Caco-2 (cell line): Measurements from ENCODE around the gene SLC13A5. TPM values are rescaled to one million over a fixed set of nuclear protein-coding genes. Genes with fewer than 3 reads are reported as not detected.

Experiments used
- BruUV-seq: library from RNA; stranded (reverse); fragments of 400-500 nt; replicated peaks from 2 replicates; lab custom pipeline; 2021; lab: Mats Ljungman, UMichigan
- CTCF ChIA-PET: fragments of 300-600 bp; sonication (Branson Sonifier 250); formaldehyde crosslinking; loops from one replicate; lab custom pipeline; 2022; ENCODE audit warnings: antibody characterized with exemption; lab: Charles Lee
- POLR2A ChIA-PET: fragments of 300-600 bp; sonication (Branson Sonifier 250); formaldehyde crosslinking; loops from one replicate; lab custom pipeline; 2022; ENCODE audit warnings: antibody characterized with exemption; lab: Charles Lee
- DNase-seq, 2 experiments: peaks; one replicate each; pipeline versions ENCODE4 v3.0.0 to v3.0.0-alpha.2; 2020 to 2022
- H3K27me3 ChIP-seq: replicated peaks from 2 replicates; pipeline ENCODE4 v1.6.0; 2011; ENCODE audit warnings: low read length; ENCODE audit not compliant: control insufficient read depth, insufficient read depth
- H3K36me3 ChIP-seq: 2 replicates; pipeline ENCODE4 v1.5.1; 2011; ENCODE audit warnings: low read length; ENCODE audit not compliant: control insufficient read depth, insufficient read depth
- H3K4me1 ChIP-seq: fragments of 250-450 bp; sonication (Bioruptor Pico); 2 replicates; pipeline ENCODE4 v1.5.1; 2020; ENCODE audit warnings: mild to moderate bottlenecking
- H3K4me3 ChIP-seq: 2 replicates; pipeline ENCODE4 v1.5.1; 2011; ENCODE audit warnings: low read depth, mild to moderate bottlenecking, control low read depth, low read length
- H3K9me3 ChIP-seq: fragments of 250-450 bp; sonication (Bioruptor Pico); 2 replicates; pipeline ENCODE4 v1.5.1; 2020; ENCODE audit warnings: mild to moderate bottlenecking, moderate library complexity
- H3K27ac Mint-ChIP-seq: one replicate; pipeline ENCODE4 v1.8.0; 2022; ENCODE audit warnings: mixed read lengths; ENCODE audit not compliant: unreplicated experiment
- H3K27me3 Mint-ChIP-seq: one replicate; pipeline ENCODE4 v1.8.0; 2022; ENCODE audit warnings: mixed read lengths; ENCODE audit not compliant: insufficient read depth, unreplicated experiment
- H3K36me3 Mint-ChIP-seq: one replicate; pipeline ENCODE4 v1.8.0; 2022; ENCODE audit warnings: mild to moderate bottlenecking, mixed read lengths; ENCODE audit not compliant: insufficient read depth, unreplicated experiment
- H3K4me1 Mint-ChIP-seq: one replicate; pipeline ENCODE4 v1.8.0; 2022; ENCODE audit warnings: low read depth, mixed read lengths; ENCODE audit not compliant: unreplicated experiment
- H3K4me3 Mint-ChIP-seq: one replicate; pipeline ENCODE4 v1.8.0; 2022; ENCODE audit warnings: mild to moderate bottlenecking, moderate library complexity, mixed read lengths; ENCODE audit not compliant: unreplicated experiment
- H3K9me3 Mint-ChIP-seq: one replicate; pipeline ENCODE4 v1.8.0; 2022; ENCODE audit warnings: mixed read lengths; ENCODE audit not compliant: unreplicated experiment
- CTCF ChIP-seq, 2 experiments: fragments of 200-600 bp in 1 of 2; IDR thresholded peaks; 1 replicate in 1 of 2; 2 replicates in 1 of 2; pipeline versions ENCODE4 v1.5.1 to v1.8.0; 2011 to 2022; ENCODE audit warnings: antibody characterized with exemption in 1 of 2, control low read depth in 1 of 2, inconsistent platforms in 1 of 2, low read depth in 1 of 2, low read length in 1 of 2, mild to moderate bottlenecking in 1 of 2, moderate library complexity in 1 of 2; ENCODE audit not compliant: insufficient read depth in 1 of 2, severe bottlenecking in 1 of 2, unreplicated experiment in 1 of 2
- intact Hi-C: fragments of 100-400 bp; cut with micrococcal nuclease; formaldehyde crosslinking; loops from one replicate; pipeline ENCODE4 v1.10.0; 2022; ENCODE audit not compliant: unreplicated experiment
- total RNA-seq: library from RNA; stranded (reverse); gene quantifications from 2 replicates; pipeline ENCODE4 v1.2.3, GENCODE V29; 2022

SLC13A5 gene
- total RNA-seq, 1 experiment from 2014 or later = 0.11 TPM

- BruUV-seq = no TSS peak
- Mint-ChIP-seq H3K27ac (no peak overlapping the region), H3K9me3 (no peaks in the 10 kb centered on the region), H3K4me3 (no peak overlapping the region), H3K4me1 (no peaks in the 10 kb centered on the region), H3K36me3 (no peaks in the 10 kb centered on the region), H3K27me3 (no peaks in the 10 kb centered on the region)
- intact Hi-C loops = loop anchor here (5.0 to 10.0 kb wide), 2 partner anchors 44 to 337 kb away; partner anchors contain the start of gene SLC13A5
- no peak overlapping the region for H3K4me3 ChIP-seq
- H3K27me3 ChIP-seq = no peaks in the 10 kb centered on the region
- no peaks in the 10 kb centered on the region for H3K36me3 ChIP-seq
- no peaks in the 10 kb centered on the region for H3K9me3 ChIP-seq
- DNase-seq = no peak
- no peaks in the 10 kb centered on the region for H3K4me1 ChIP-seq
- ChIA-PET POLR2A (no interaction called here), CTCF (no interaction called here)
- TF ChIP-seq CTCF (IDR thresholded peaks at IDR 0.05; ENCODE audit: insufficient read depth in 1 of 2, low read depth in 1 of 2, low read length in 1 of 2, severe bottlenecking in 1 of 2, unreplicated experiment in 1 of 2) = no peak
Observed at GRCh38 chr17:6668219-6668618, 45.0 kb downstream of the SLC13A5 start.

GRCh38 chr17:6667516-6667915 is 45.7 kb downstream of the SLC13A5 start:
- POLR2A ChIA-PET = no interaction called here
- Mint-ChIP-seq H3K27ac (no peak overlapping the region), H3K27me3 (no peaks in the 10 kb centered on the region), H3K4me1 (no peaks in the 10 kb centered on the region), H3K9me3 (no peaks in the 10 kb centered on the region), H3K4me3 (no peak overlapping the region), H3K36me3 (no peaks in the 10 kb centered on the region)
- intact Hi-C loops = loop anchor here (2.0 to 10.0 kb wide), 4 partner anchors 45 to 337 kb away; partner anchors contain the start of gene SLC13A5
- Histone ChIP-seq H3K36me3 (no peaks in the 10 kb centered on the region), H3K9me3 (no peaks in the 10 kb centered on the region), H3K4me1 (no peaks in the 10 kb centered on the region), H3K27me3 (no peaks in the 10 kb centered on the region), H3K4me3 (no peak overlapping the region)
- no peak for DNase-seq
- no TSS peak for BruUV-seq
- CTCF ChIA-PET = no interaction called here
- TF ChIP-seq CTCF (IDR thresholded peaks at IDR 0.05; ENCODE audit: insufficient read depth in 1 of 2, low read depth in 1 of 2, low read length in 1 of 2, severe bottlenecking in 1 of 2, unreplicated experiment in 1 of 2) = no peak

- no peaks in the 10 kb centered on the region for H3K4me1 ChIP-seq
- no peak overlapping the region for H3K4me3 Mint-ChIP-seq
- H3K9me3 ChIP-seq = no peaks in the 10 kb centered on the region
- H3K36me3 ChIP-seq = no peaks in the 10 kb centered on the region
- intact Hi-C loops = loop anchor here (2.0 to 10.0 kb wide), 4 partner anchors 46 to 338 kb away; partner anchors contain the start of gene SLC13A5
- DNase-seq = no peak
- TF ChIP-seq CTCF (IDR thresholded peaks at IDR 0.05; ENCODE audit: insufficient read depth in 1 of 2, low read depth in 1 of 2, low read length in 1 of 2, severe bottlenecking in 1 of 2, unreplicated experiment in 1 of 2) = no peak
- POLR2A ChIA-PET = no interaction called here
- no peak overlapping the region for H3K4me3 ChIP-seq
- CTCF ChIA-PET = interaction anchor here (0.6 to 1.4 kb wide), 3 partner anchors 34 to 177 kb away, joined by 3 to 6 read pairs (median 6); partner anchors contain the start of gene TEKT1
- H3K4me1 Mint-ChIP-seq = no peaks in the 10 kb centered on the region
- H3K27me3 Mint-ChIP-seq = no peaks in the 10 kb centered on the region
- H3K9me3 Mint-ChIP-seq = no peaks in the 10 kb centered on the region
- BruUV-seq = no TSS peak
- no peaks in the 10 kb centered on the region for H3K36me3 Mint-ChIP-seq
- H3K27ac Mint-ChIP-seq = no peak overlapping the region
- no peaks in the 10 kb centered on the region for H3K27me3 ChIP-seq
Observed at GRCh38 chr17:6666557-6666956, 46.6 kb downstream of the SLC13A5 start.
